GM23338 (cell line): ENCODE results near the gene MOCS3. TPM values are rescaled to one million over a fixed set of nuclear protein-coding genes. Genes with fewer than 3 reads are reported as not detected.

Source experiments
- ATAC-seq: fragments of 200-7000 bp; cut with Tn5 transposase; 3 replicates; pipeline ENCODE4 v1.9.1; 2020
- DNase-seq: peaks from one replicate; pipeline ENCODE4 v3.0.0-alpha.2; 2015; ENCODE audit warnings: low spot score
- H2AFZ ChIP-seq: fragments of 200-600 bp; sonication (generic); 2 replicates; pipeline ENCODE4 v1.8.0; 2016; ENCODE audit warnings: antibody characterized with exemption, mild to moderate bottlenecking, moderate library complexity
- H3F3A ChIP-seq: fragments of 200-600 bp; sonication (generic); replicated peaks from 2 replicates; pipeline ENCODE4 v1.8.0; 2017; ENCODE audit warnings: antibody characterized with exemption, mixed run types, low read depth
- H3K27ac ChIP-seq: fragments of 200-600 bp; sonication (generic); 2 replicates; pipeline ENCODE4 v1.6.1; 2016; ENCODE audit warnings: low read depth
- H3K27me3 ChIP-seq: fragments of 200-600 bp; sonication (generic); 2 replicates; pipeline ENCODE4 v1.8.0; 2016; ENCODE audit warnings: mild to moderate bottlenecking, mixed run types, moderate library complexity; ENCODE audit not compliant: insufficient read depth
- H3K36me3 ChIP-seq: fragments of 200-600 bp; sonication (generic); 2 replicates; pipeline ENCODE4 v1.8.0; 2016; ENCODE audit warnings: mild to moderate bottlenecking; ENCODE audit not compliant: insufficient read depth
- H3K4me1 ChIP-seq: fragments of 200-600 bp; sonication (generic); 2 replicates; pipeline ENCODE4 v1.8.0; 2016; ENCODE audit warnings: mild to moderate bottlenecking, moderate library complexity; ENCODE audit not compliant: insufficient read depth
- H3K4me2 ChIP-seq: fragments of 200-600 bp; sonication (generic); 2 replicates; pipeline ENCODE4 v1.7.1; 2017; ENCODE audit warnings: mixed run types
- H3K4me3 ChIP-seq: fragments of 200-600 bp; sonication (generic); 2 replicates; pipeline ENCODE4 v1.6.1; 2016; ENCODE audit warnings: mixed run types
- H3K79me2 ChIP-seq: fragments of 200-600 bp; sonication (generic); replicated peaks from 2 replicates; pipeline ENCODE4 v1.8.0; 2017; ENCODE audit warnings: mild to moderate bottlenecking; ENCODE audit not compliant: insufficient read depth
- H3K9me2 ChIP-seq: fragments of 200-600 bp; sonication (generic); 2 replicates; pipeline ENCODE4 v1.8.0; 2017; ENCODE audit not compliant: insufficient read depth
- H4K20me1 ChIP-seq: fragments of 200-600 bp; sonication (generic); replicated peaks from 2 replicates; pipeline ENCODE4 v1.8.0; 2017; ENCODE audit warnings: mild to moderate bottlenecking; ENCODE audit not compliant: insufficient read depth
- H3K27ac Mint-ChIP-seq: 2 replicates; pipeline ENCODE4 v1.8.0; 2020; ENCODE audit warnings: inconsistent platforms, mild to moderate bottlenecking, moderate library complexity, mixed read lengths
- H3K27me3 Mint-ChIP-seq: 3 replicates; pipeline ENCODE4 v1.8.0; 2022; ENCODE audit warnings: low read depth, mild to moderate bottlenecking, moderate library complexity, mixed read lengths, inconsistent platforms; ENCODE audit not compliant: insufficient read depth, poor library complexity
- H3K36me3 Mint-ChIP-seq: 3 replicates; pipeline ENCODE4 v1.8.0; 2021; ENCODE audit warnings: low read depth, mild to moderate bottlenecking, inconsistent platforms, moderate library complexity, mixed read lengths
- H3K4me1 Mint-ChIP-seq: 3 replicates; pipeline ENCODE4 v1.8.0; 2020; ENCODE audit warnings: mild to moderate bottlenecking, inconsistent platforms, mixed read lengths
- H3K4me3 Mint-ChIP-seq: 3 replicates; pipeline ENCODE4 v1.8.0; 2021; ENCODE audit warnings: moderate library complexity, mild to moderate bottlenecking, inconsistent platforms, mixed read lengths
- H3K9me3 Mint-ChIP-seq: 3 replicates; pipeline ENCODE4 v1.8.0; 2020; ENCODE audit warnings: moderate library complexity, mild to moderate bottlenecking, inconsistent platforms, mixed read lengths
- EZH2 ChIP-seq: fragments of 200-600 bp; sonication (generic); IDR thresholded peaks from one replicate; pipeline ENCODE4 v1.8.0; 2017; ENCODE audit warnings: antibody characterized with exemption, mild to moderate bottlenecking, low read depth; ENCODE audit not compliant: unreplicated experiment
- NANOG ChIP-seq: IDR thresholded peaks from 2 replicates; pipeline ENCODE4 v1.6.1; 2016; ENCODE audit warnings: antibody characterized with exemption, borderline replicate concordance
- ZNF114 ChIP-seq: fragments of 250-450 bp; sonication (Bioruptor Pico); IDR thresholded peaks from 2 replicates; pipeline ENCODE4 v1.5.0; 2020; ENCODE audit warnings: mild to moderate bottlenecking, moderate library complexity
- ZNF331 ChIP-seq: fragments of 250-450 bp; sonication (Bioruptor Pico); IDR thresholded peaks from 2 replicates; pipeline ENCODE4 v1.5.0; 2020; ENCODE audit warnings: low read depth, mild to moderate bottlenecking, moderate library complexity
- polyA plus RNA-seq: library from polyadenylated mRNA; unstranded; fragments of >200 nt; fragmentation: Nextera tagmentation; extraction: Ambion mirVana; gene quantifications from 2 replicates; pipeline ENCODE4 v1.2.1, GENCODE V29; 2016
- total RNA-seq: library from RNA; depleted of rRNA; stranded (reverse); fragments of >200 nt; shearing (Covaris generic); gene quantifications from 2 replicates; pipeline ENCODE4 v1.2.3, GENCODE V29; 2014
- TF ChIP-seq, protein P1 (sequence below): fragments of 250-450 bp; sonication (Bioruptor Pico); IDR thresholded peaks from 2 replicates; pipeline ENCODE4 v1.5.0; 2020; ENCODE audit warnings: mild to moderate bottlenecking, moderate library complexity
- TF ChIP-seq, protein P2 (sequence below): IDR thresholded peaks from one replicate; pipeline ENCODE4 v1.6.1; 2018; ENCODE audit warnings: antibody characterized with exemption; ENCODE audit not compliant: unreplicated experiment
- TF ChIP-seq, protein P3 (sequence below), 2 experiments: fragments of 200-600 bp in 1 of 2; sonication (generic) in 1 of 2; conservative IDR thresholded peaks; 2 replicates each; pipeline versions ENCODE4 v1.5.1 to v1.6.1; 2016 to 2017; ENCODE audit warnings: antibody characterized with exemption in 2 of 2, low read depth in 2 of 2, mild to moderate bottlenecking in 2 of 2, moderate library complexity in 1 of 2

MOCS3 gene
- total and polyA plus RNA-seq, 2 experiments from 2014 or later, result 2.2 to 9.1 TPM

GRCh38 chr20:50919567-50919966, 39.1 kb upstream of the MOCS3 start (continued):
- TF ChIP-seq, protein P1, sequence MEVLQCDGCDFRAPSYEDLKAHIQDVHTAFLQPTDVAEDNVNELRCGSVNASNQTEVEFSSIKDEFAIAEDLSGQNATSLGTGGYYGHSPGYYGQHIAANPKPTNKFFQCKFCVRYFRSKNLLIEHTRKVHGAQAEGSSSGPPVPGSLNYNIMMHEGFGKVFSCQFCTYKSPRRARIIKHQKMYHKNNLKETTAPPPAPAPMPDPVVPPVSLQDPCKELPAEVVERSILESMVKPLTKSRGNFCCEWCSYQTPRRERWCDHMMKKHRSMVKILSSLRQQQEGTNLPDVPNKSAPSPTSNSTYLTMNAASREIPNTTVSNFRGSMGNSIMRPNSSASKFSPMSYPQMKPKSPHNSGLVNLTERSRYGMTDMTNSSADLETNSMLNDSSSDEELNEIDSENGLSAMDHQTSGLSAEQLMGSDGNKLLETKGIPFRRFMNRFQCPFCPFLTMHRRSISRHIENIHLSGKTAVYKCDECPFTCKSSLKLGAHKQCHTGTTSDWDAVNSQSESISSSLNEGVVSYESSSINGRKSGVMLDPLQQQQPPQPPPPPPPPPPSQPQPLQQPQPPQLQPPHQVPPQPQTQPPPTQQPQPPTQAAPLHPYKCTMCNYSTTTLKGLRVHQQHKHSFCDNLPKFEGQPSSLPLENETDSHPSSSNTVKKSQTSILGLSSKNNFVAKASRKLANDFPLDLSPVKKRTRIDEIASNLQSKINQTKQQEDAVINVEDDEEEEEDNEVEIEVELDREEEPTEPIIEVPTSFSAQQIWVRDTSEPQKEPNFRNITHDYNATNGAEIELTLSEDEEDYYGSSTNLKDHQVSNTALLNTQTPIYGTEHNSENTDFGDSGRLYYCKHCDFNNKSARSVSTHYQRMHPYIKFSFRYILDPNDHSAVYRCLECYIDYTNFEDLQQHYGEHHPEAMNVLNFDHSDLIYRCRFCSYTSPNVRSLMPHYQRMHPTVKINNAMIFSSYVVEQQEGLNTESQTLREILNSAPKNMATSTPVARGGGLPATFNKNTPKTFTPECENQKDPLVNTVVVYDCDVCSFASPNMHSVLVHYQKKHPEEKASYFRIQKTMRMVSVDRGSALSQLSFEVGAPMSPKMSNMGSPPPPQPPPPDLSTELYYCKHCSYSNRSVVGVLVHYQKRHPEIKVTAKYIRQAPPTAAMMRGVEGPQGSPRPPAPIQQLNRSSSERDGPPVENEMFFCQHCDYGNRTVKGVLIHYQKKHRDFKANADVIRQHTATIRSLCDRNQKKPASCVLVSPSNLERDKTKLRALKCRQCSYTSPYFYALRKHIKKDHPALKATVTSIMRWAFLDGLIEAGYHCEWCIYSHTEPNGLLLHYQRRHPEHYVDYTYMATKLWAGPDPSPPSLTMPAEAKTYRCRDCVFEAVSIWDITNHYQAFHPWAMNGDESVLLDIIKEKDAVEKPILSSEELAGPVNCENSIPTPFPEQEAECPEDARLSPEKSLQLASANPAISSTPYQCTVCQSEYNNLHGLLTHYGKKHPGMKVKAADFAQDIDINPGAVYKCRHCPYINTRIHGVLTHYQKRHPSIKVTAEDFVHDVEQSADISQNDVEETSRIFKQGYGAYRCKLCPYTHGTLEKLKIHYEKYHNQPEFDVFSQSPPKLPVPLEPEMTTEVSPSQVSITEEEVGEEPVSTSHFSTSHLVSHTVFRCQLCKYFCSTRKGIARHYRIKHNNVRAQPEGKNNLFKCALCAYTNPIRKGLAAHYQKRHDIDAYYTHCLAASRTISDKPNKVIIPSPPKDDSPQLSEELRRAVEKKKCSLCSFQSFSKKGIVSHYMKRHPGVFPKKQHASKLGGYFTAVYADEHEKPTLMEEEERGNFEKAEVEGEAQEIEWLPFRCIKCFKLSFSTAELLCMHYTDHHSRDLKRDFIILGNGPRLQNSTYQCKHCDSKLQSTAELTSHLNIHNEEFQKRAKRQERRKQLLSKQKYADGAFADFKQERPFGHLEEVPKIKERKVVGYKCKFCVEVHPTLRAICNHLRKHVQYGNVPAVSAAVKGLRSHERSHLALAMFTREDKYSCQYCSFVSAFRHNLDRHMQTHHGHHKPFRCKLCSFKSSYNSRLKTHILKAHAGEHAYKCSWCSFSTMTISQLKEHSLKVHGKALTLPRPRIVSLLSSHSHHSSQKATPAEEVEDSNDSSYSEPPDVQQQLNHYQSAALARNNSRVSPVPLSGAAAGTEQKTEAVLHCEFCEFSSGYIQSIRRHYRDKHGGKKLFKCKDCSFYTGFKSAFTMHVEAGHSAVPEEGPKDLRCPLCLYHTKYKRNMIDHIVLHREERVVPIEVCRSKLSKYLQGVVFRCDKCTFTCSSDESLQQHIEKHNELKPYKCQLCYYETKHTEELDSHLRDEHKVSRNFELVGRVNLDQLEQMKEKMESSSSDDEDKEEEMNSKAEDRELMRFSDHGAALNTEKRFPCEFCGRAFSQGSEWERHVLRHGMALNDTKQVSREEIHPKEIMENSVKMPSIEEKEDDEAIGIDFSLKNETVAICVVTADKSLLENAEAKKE (CRISPR knock-in tag), result no peak
- TF ChIP-seq, protein P2, sequence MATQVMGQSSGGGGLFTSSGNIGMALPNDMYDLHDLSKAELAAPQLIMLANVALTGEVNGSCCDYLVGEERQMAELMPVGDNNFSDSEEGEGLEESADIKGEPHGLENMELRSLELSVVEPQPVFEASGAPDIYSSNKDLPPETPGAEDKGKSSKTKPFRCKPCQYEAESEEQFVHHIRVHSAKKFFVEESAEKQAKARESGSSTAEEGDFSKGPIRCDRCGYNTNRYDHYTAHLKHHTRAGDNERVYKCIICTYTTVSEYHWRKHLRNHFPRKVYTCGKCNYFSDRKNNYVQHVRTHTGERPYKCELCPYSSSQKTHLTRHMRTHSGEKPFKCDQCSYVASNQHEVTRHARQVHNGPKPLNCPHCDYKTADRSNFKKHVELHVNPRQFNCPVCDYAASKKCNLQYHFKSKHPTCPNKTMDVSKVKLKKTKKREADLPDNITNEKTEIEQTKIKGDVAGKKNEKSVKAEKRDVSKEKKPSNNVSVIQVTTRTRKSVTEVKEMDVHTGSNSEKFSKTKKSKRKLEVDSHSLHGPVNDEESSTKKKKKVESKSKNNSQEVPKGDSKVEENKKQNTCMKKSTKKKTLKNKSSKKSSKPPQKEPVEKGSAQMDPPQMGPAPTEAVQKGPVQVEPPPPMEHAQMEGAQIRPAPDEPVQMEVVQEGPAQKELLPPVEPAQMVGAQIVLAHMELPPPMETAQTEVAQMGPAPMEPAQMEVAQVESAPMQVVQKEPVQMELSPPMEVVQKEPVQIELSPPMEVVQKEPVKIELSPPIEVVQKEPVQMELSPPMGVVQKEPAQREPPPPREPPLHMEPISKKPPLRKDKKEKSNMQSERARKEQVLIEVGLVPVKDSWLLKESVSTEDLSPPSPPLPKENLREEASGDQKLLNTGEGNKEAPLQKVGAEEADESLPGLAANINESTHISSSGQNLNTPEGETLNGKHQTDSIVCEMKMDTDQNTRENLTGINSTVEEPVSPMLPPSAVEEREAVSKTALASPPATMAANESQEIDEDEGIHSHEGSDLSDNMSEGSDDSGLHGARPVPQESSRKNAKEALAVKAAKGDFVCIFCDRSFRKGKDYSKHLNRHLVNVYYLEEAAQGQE, result no peak

DNA sequence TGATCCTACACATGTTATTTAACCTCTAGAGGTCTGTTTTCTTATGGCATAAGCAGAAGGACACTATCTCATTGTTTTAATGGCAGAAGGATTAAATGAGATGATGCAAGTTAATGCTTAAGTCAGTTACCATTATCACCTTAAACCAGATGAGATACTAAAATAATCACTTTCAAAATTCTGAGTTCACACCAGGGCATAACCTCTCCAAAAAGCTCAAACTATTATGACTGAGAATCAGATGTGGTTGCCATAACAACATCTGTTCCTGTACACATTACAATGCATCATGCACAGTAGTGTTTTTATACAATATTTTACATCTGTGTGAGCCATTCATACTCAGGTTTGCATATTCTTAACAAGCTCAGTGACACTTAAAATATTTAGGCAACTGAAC, 37.6 kb upstream of the MOCS3 start:
- no peak overlapping the region for H3K27ac Mint-ChIP-seq
- ATAC-seq, result no peak
- H3K27ac ChIP-seq, result peak overlapping the region; percentile 72; the same call in 1 of the 2 replicates
- no peak for TF ChIP-seq EZH2
- TF ChIP-seq ZNF114, result no peak
- no peak for TF ChIP-seq NANOG
- TF ChIP-seq ZNF331 (CRISPR knock-in tag), result no peak
- TF ChIP-seq, protein P3, sequence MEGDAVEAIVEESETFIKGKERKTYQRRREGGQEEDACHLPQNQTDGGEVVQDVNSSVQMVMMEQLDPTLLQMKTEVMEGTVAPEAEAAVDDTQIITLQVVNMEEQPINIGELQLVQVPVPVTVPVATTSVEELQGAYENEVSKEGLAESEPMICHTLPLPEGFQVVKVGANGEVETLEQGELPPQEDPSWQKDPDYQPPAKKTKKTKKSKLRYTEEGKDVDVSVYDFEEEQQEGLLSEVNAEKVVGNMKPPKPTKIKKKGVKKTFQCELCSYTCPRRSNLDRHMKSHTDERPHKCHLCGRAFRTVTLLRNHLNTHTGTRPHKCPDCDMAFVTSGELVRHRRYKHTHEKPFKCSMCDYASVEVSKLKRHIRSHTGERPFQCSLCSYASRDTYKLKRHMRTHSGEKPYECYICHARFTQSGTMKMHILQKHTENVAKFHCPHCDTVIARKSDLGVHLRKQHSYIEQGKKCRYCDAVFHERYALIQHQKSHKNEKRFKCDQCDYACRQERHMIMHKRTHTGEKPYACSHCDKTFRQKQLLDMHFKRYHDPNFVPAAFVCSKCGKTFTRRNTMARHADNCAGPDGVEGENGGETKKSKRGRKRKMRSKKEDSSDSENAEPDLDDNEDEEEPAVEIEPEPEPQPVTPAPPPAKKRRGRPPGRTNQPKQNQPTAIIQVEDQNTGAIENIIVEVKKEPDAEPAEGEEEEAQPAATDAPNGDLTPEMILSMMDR (conservative IDR thresholded peaks at IDR 0.05; ENCODE audit: low read depth in 2 of 2), result no peak

More for the DNA sequence above, 37.6 kb upstream of the MOCS3 start:
- H3K4me3 Mint-ChIP-seq, result no peak overlapping the region
- peaks cover 67% of the 10 kb centered on the region for H3K4me1 Mint-ChIP-seq
- Histone ChIP-seq H3F3A (0 out of 2 replicates have a peak, but pooled peaks cover 4% of the 10 kb centered on the region), H3K36me3 (peaks cover 13% of the 10 kb centered on the region; the same call in 1 of the 2 replicates), H3K4me1 (peaks cover 50% of the 10 kb centered on the region), H3K4me2 (no peak overlapping the region), H2AFZ (no peak overlapping the region), H3K9me2 (no peaks in the 10 kb centered on the region), H4K20me1 (peaks cover 94% of the 10 kb centered on the region), H3K4me3 (no peak overlapping the region), H3K79me2 (peaks cover 100% of the 10 kb centered on the region), H3K27me3 (no peaks in the 10 kb centered on the region)
- H3K27me3 Mint-ChIP-seq, result peaks cover 2% of the 10 kb centered on the region
- no peak for DNase-seq
- no peaks in the 10 kb centered on the region for H3K9me3 Mint-ChIP-seq
- peaks cover 55% of the 10 kb centered on the region; the same call in 2 of the 3 replicates for H3K36me3 Mint-ChIP-seq
